Colonic mucosa (tissue), 4 donors: Measurements from ENCODE around the gene DNAJC19. TPM values are rescaled to one million over a fixed set of nuclear protein-coding genes. Genes with fewer than 3 reads are reported as not detected.

Source experiments
- DNase-seq: peaks from one replicate; pipeline ENCODE4 v3.0.0-alpha.2; 2020
- H3K27ac ChIP-seq: fragments of 200-600 bp; one replicate; pipeline ENCODE4 v1.8.0; 2021
- H3K27me3 ChIP-seq: fragments of 200-600 bp; one replicate; pipeline ENCODE4 v1.8.0; 2021
- H3K36me3 ChIP-seq: fragments of 200-600 bp; one replicate; pipeline ENCODE4 v1.8.0; 2021
- H3K4me1 ChIP-seq: fragments of 200-600 bp; one replicate; pipeline ENCODE4 v1.8.0; 2021; ENCODE audit warnings: mild to moderate bottlenecking
- H3K4me3 ChIP-seq: fragments of 200-600 bp; one replicate; pipeline ENCODE4 v1.8.0; 2021
- H3K9ac ChIP-seq, 2 donors: one replicate each; pipeline ENCODE4 v1.7.0; 2013; ENCODE audit warnings: control low read depth in 2 of 2, low read depth in 2 of 2, low read length in 2 of 2
- H3K9me3 ChIP-seq: fragments of 200-600 bp; one replicate; pipeline ENCODE4 v1.8.0; 2021
- intact Hi-C: fragments of 100-400 bp; cut with DNase I; formaldehyde crosslinking; loops from one replicate; pipeline ENCODE4 v1.14.1; 2022
- total RNA-seq, 2 donors: library from RNA; stranded (reverse); fragmentation: NEBNext Ultra II Directional in 1 of 2; extraction: Animal tissue kit (Norgen Biotek cat#: 25700) in 1 of 2; gene quantifications; one replicate each; pipeline ENCODE4 v1.2.1, GENCODE V29; 2021
- TF ChIP-seq, protein P1 (sequence below): fragments of 200-600 bp; IDR thresholded peaks from one replicate; pipeline ENCODE4 v1.8.0; 2022; ENCODE audit warnings: antibody characterized with exemption, mild to moderate bottlenecking
- donor health status: healthy.
- donor health status: DM: no; HTN: no; CAD: no.
- donor health status: DM: no; HTN: no; CAD: no.

The DNAJC19 gene
- total RNA-seq = 10 to 100 TPM; 38.0 to 46.7 TPM

DNA sequence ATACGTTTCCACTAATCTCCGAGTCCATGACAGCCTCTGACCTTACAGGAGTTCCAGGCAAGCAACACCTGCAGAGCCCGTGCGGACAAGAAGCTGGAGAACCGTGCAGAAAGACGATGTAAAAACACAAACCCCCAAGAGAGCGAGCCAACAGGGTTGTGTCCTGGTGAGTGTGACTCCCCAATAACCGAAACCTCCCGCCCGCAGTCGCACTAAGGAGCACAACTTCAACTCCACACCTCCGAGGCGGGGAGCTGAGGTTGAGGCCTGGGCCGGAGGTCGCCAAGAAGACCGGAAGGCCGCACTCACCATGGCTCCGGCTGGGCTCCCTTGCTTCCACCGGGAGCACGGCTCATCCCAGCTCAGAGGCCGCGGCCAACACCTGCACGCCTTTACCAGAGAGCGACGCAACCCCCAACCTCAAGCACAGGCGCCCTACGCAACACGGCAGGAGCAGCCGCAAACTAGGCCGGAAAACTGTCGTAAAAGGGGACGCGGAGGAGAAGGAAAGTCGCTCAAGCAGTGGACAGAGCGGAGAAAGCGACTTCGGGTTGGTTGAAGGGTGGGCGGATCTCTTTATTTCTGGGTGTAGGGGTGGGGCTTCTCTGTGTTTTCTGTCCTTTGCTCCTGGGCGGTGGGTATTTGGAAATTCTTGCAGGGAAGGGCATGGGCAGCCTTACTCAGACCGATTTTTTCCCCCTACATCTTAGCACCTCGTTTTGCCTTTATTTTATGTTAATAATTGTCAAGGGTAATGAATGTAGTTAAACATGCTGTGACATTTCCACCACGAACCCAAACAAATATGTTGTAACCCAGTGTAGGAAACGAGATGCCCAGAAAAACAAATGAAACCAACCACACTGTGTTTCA is at the start of gene DNAJC19:
TSS of gene DNAJC19 (minus strand) at position 446 of the 873 bp plus-strand sequence. CDS start at position 312, 134 bp downstream.
- no peaks in the 10 kb centered on the region for H3K36me3 ChIP-seq
- H3K27me3 ChIP-seq = no peaks in the 10 kb centered on the region
- H3K9me3 ChIP-seq = no peaks in the 10 kb centered on the region
- TF ChIP-seq, protein P1, sequence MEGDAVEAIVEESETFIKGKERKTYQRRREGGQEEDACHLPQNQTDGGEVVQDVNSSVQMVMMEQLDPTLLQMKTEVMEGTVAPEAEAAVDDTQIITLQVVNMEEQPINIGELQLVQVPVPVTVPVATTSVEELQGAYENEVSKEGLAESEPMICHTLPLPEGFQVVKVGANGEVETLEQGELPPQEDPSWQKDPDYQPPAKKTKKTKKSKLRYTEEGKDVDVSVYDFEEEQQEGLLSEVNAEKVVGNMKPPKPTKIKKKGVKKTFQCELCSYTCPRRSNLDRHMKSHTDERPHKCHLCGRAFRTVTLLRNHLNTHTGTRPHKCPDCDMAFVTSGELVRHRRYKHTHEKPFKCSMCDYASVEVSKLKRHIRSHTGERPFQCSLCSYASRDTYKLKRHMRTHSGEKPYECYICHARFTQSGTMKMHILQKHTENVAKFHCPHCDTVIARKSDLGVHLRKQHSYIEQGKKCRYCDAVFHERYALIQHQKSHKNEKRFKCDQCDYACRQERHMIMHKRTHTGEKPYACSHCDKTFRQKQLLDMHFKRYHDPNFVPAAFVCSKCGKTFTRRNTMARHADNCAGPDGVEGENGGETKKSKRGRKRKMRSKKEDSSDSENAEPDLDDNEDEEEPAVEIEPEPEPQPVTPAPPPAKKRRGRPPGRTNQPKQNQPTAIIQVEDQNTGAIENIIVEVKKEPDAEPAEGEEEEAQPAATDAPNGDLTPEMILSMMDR = no peak
- H3K4me3 ChIP-seq = peak within 1 kb of the TSS; percentile 64
- peak within 1 kb of the TSS; percentile 77 for H3K27ac ChIP-seq
- H3K9ac ChIP-seq = peak within 1 kb of the TSS; percentile 81 to 96
- intact Hi-C loops = loop anchor here (10.0 kb wide), 1 partner anchor 65 kb away; no protein-coding TSS in a partner anchor
- peak; percentile 97 for DNase-seq
- no peaks in the 10 kb centered on the region for H3K4me1 ChIP-seq

DNA sequence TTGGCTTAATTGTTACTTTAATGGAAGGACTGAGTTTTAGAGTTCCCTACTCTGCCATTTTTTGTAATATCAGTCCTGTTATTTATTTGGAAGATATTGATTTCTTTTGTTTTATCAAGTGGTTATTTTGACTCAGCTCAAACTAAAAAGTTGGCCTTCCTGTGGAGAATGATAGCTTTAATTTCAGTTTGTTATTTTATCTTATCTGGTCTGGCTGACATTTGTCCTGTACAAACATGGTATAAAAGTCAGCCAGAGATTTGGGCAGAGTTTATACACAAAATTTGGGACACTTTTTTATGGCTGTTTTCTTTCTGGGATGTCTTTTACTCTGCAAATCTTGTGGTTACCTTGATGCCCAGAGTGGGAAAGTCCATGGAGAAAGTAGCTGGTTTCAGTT is 41.4 kb upstream of the DNAJC19 start:
- intact Hi-C loops = no loop called here
- H3K36me3 ChIP-seq = no peaks in the 10 kb centered on the region
- DNase-seq = no peak
- TF ChIP-seq, protein P1 = no peak
- no peak overlapping the region for H3K4me3 ChIP-seq
- no peaks in the 10 kb centered on the region for H3K4me1 ChIP-seq
- no peaks in the 10 kb centered on the region for H3K27me3 ChIP-seq
- no peak overlapping the region for H3K27ac ChIP-seq
- H3K9me3 ChIP-seq = no peaks in the 10 kb centered on the region
- H3K9ac ChIP-seq = no peak overlapping the region

DNA sequence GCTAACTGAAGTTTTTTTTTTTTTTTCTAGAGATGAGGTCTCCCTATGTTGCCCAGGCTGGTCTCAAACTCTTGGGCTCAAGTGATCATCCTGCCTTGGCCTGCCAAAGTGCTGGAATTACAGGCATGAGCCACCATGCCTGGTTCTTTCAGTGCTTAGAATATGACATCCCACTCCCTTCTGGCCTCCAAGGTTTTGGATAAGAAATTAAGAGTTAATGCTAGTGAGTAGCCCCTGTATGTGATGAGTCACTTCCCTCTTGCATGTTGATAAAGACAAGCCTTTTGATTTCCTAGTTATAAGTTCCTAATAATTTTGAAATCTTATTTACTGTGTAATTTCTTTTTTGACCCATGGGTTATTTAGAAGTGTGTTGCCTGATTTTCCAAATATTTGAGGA is 35.7 kb upstream of the DNAJC19 start:
- H3K4me1 ChIP-seq = no peaks in the 10 kb centered on the region
- no peak overlapping the region for H3K9ac ChIP-seq
- intact Hi-C loops = no loop called here
- H3K36me3 ChIP-seq = no peaks in the 10 kb centered on the region
- no peaks in the 10 kb centered on the region for H3K9me3 ChIP-seq
- DNase-seq = no peak
- no peak overlapping the region for H3K4me3 ChIP-seq
- H3K27me3 ChIP-seq = no peaks in the 10 kb centered on the region
- H3K27ac ChIP-seq = no peak overlapping the region
- TF ChIP-seq, protein P1 = no peak

DNA sequence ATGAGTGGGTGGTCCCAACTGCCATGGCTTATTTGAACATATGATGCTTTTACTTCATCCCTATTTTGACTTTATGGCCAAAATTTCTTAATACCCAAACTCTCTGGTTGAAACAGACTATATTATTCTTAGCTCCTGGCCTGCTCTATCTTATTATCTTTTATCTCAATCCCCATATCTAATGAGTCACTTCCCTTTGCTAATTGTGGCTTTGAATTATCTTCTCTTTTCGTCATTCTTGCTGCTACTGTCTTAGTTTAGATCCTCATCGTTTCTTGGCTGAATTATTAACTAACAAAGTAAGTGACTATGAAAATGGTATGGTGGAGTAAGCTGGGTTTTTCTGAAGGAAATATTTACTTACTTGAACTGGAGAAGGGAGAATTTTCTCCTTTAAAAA is 28.2 kb upstream of the DNAJC19 start:
- H3K9me3 ChIP-seq = no peaks in the 10 kb centered on the region
- intact Hi-C loops = no loop called here
- H3K4me1 ChIP-seq = no peaks in the 10 kb centered on the region
- TF ChIP-seq, protein P1 = no peak
- H3K27ac ChIP-seq = no peak overlapping the region
- no peaks in the 10 kb centered on the region for H3K27me3 ChIP-seq
- H3K36me3 ChIP-seq = no peaks in the 10 kb centered on the region
- no peak overlapping the region for H3K9ac ChIP-seq
- no peak overlapping the region for H3K4me3 ChIP-seq
- no peak for DNase-seq

DNA sequence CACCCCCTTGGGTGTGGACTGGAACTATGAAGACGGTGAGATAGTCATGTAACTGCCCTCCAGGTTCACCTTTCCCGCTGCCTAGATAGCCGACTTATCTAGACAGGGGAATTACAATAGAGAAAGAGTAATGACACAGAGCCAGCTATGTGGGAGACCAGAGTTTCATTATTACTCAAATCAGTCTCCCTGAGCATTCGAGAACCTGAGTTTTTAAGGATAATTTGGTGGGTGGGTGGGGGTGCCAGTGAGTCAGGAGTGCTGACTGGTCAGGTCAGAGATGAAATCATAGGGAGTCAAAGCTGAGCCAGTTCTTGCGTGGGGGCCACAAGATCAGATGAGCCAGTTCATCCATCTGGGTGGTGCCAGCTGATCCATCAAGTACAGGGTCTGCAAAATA is 19.7 kb upstream of the DNAJC19 start:
- Histone ChIP-seq H3K27ac (no peak overlapping the region), H3K27me3 (no peaks in the 10 kb centered on the region), H3K4me3 (no peak overlapping the region), H3K9ac (no peak overlapping the region), H3K9me3 (no peaks in the 10 kb centered on the region), H3K36me3 (no peaks in the 10 kb centered on the region), H3K4me1 (no peaks in the 10 kb centered on the region)
- no peak for DNase-seq
- intact Hi-C loops = no loop called here
- TF ChIP-seq, protein P1 = no peak
